ENCODE data around the gene APOBR. TPM values are rescaled to one million over a fixed set of nuclear protein-coding genes. Genes with fewer than 3 reads are reported as not detected.

The APOBR gene
- total and polyA plus RNA-seq, 10 of the 15 experiments (the other 5 are each of a cell fraction or from before 2014, with no cell fraction given) = 0.04 to 2.5 (median 0.54) TPM; not detected in 1

- TF ChIP-seq CEBPZ (IDR thresholded peaks at IDR 0.05; ENCODE audit: low read depth, low read length) (no peak), POLR2AphosphoS5 (IDR thresholded peaks at IDR 0.05; ENCODE audit: low read length) (peak; percentile 83), BHLHE40 (IDR thresholded peaks at IDR 0.05; ENCODE audit: borderline replicate concordance in 1 of 2, low read depth in 2 of 2, low read length in 1 of 2) (peak; percentile 47 to 63; a peak in 2 of 4 replicates), FOXK2 (IDR thresholded peaks at IDR 0.05) (no peak), FOXM1 (IDR thresholded peaks at IDR 0.05; ENCODE audit: low read depth, low read length) (no peak), CREM (IDR thresholded peaks at IDR 0.05; ENCODE audit: low read depth) (peak; percentile 72), CHD2 (IDR thresholded peaks at IDR 0.05; ENCODE audit: borderline replicate concordance, low read depth, low read length) (0 out of 2 replicates have a peak, but pooled peaks have one; percentile 26), ELK1 (IDR thresholded peaks at IDR 0.05; ENCODE audit: low read depth, low read length) (no peak), YY1 (IDR thresholded peaks at IDR 0.05; ENCODE audit: low read depth, low read length) (peak; percentile 83), RUNX3 (IDR thresholded peaks at IDR 0.05; ENCODE audit: low read length) (peak; percentile 97), YBX1 (IDR thresholded peaks at IDR 0.05) (no peak), ZNF384 (IDR thresholded peaks at IDR 0.05; ENCODE audit: borderline replicate concordance, low read depth, low read length) (no peak), E2F4 (IDR thresholded peaks at IDR 0.05; ENCODE audit: low read depth, low read length) (no peak), ZNF274 (IDR thresholded peaks at IDR 0.05; ENCODE audit: insufficient read depth, insufficient read length) (no peak), EED (IDR thresholded peaks at IDR 0.05; ENCODE audit: low read depth) (peak; percentile 93), SREBF1 (IDR thresholded peaks at IDR 0.05; ENCODE audit: low read length) (no peak), ZBED1 (IDR thresholded peaks at IDR 0.05; ENCODE audit: borderline replicate concordance) (no peak), MEF2A (IDR thresholded peaks at IDR 0.05; ENCODE audit: insufficient read depth, low read depth, low read length) (no peak), IRF5 (IDR thresholded peaks at IDR 0.05; ENCODE audit: borderline replicate concordance) (no peak), ZNF687 (IDR thresholded peaks at IDR 0.05) (peak; percentile 53; the same call in 1 of the 2 replicates)
Observed at GRCh38 chr16:28494121-28494851, at the start of gene APOBR (continued).

Measured in GM12878 (cell line).